Coronary artery (tissue), 2 donors: ENCODE measurements around the gene SPANXC.

Source experiments
- DNase-seq: peaks from one replicate; pipeline ENCODE4 v3.0.0-alpha.2; 2017; ENCODE audit warnings: low spot score
- H3K27ac ChIP-seq, 2 donors: fragments of 200-600 bp; sonication (generic); one replicate each; pipeline ENCODE4 v1.5.1; 2016 to 2019
- H3K4me3 ChIP-seq: fragments of 200-600 bp; sonication (generic); 2 replicates; pipeline ENCODE4 v1.5.1; 2016; ENCODE audit warnings: mild to moderate bottlenecking, moderate library complexity
- CTCF ChIP-seq: fragments of 200-600 bp; sonication (generic); IDR thresholded peaks from one replicate; pipeline ENCODE4 v1.5.1; 2019; ENCODE audit warnings: antibody characterized with exemption

The SPANXC gene

GRCh38 chrX:141201962-141202361 is 40.4 kb downstream of the SPANXC start:
- TF ChIP-seq CTCF, result no peak
- Histone ChIP-seq H3K27ac (no peak overlapping the region), H3K4me3 (no peak overlapping the region)
- no peak for DNase-seq
